Neuronal stem cell (in vitro differentiated cells): ENCODE results near the gene SLC26A8.
"Not testable (repeated sequence)": the region's sequence is repeated elsewhere in the genome, so short reads cannot be mapped to it uniquely, and the experiment has no call there.

Experiments
- DNase-seq: peaks from one replicate; pipeline ENCODE4 v3.0.0-alpha.2; 2013; ENCODE audit warnings: low spot score
- H2AFZ ChIP-seq: one replicate; pipeline ENCODE4 v1.6.1; 2013; ENCODE audit warnings: mild to moderate bottlenecking, low read length, inconsistent platforms
- H2AK5ac ChIP-seq: 2 replicates; pipeline ENCODE4 v1.6.1; 2013; ENCODE audit warnings: low read depth, mild to moderate bottlenecking, inconsistent platforms, low read length, moderate library complexity, mixed read lengths
- H2BK120ac ChIP-seq: 2 replicates; pipeline ENCODE4 v1.6.1; 2013; ENCODE audit warnings: low read depth, mild to moderate bottlenecking, inconsistent platforms, low read length, moderate library complexity, mixed read lengths
- H2BK12ac ChIP-seq: one replicate; pipeline ENCODE4 v1.6.1; 2013; ENCODE audit warnings: low read length, inconsistent platforms
- H2BK15ac ChIP-seq: 2 replicates; pipeline ENCODE4 v1.6.1; 2013; ENCODE audit warnings: mild to moderate bottlenecking, low read length, inconsistent platforms, mixed read lengths
- H2BK5ac ChIP-seq: one replicate; pipeline ENCODE4 v1.6.1; 2013; ENCODE audit warnings: inconsistent platforms, mild to moderate bottlenecking, low read length, moderate library complexity
- H3K14ac ChIP-seq: one replicate; pipeline ENCODE4 v1.6.1; 2013; ENCODE audit warnings: low read length, inconsistent platforms
- H3K18ac ChIP-seq: 2 replicates; pipeline ENCODE4 v1.6.1; 2013; ENCODE audit warnings: low read length, inconsistent platforms
- H3K23ac ChIP-seq: 2 replicates; pipeline ENCODE4 v1.6.1; 2013; ENCODE audit warnings: low read depth, mild to moderate bottlenecking, mixed read lengths, low read length, inconsistent platforms; ENCODE audit not compliant: poor library complexity
- H3K27ac ChIP-seq: replicated peaks from 3 replicates; pipeline ENCODE4 v1.5.1; 2013; ENCODE audit warnings: low read length, inconsistent platforms
- H3K27me3 ChIP-seq, 3 experiments: 2 replicates each; pipeline ENCODE4 v1.6.1; 2013; ENCODE audit warnings: low read length in 3 of 3, mild to moderate bottlenecking in 2 of 3, inconsistent platforms in 1 of 3, low read depth in 1 of 3, mixed read lengths in 1 of 3, moderate library complexity in 1 of 3; ENCODE audit not compliant: control insufficient read depth in 3 of 3, insufficient read depth in 3 of 3
- H3K36me3 ChIP-seq, 2 donors: replicated peaks in 1 of 2; 2 replicates each; pipeline ENCODE4 v1.6.1; 2013; ENCODE audit warnings: low read length in 2 of 2; ENCODE audit not compliant: control insufficient read depth in 2 of 2, insufficient read depth in 2 of 2
- H3K4ac ChIP-seq: 2 replicates; pipeline ENCODE4 v1.6.1; 2013; ENCODE audit warnings: inconsistent platforms, mild to moderate bottlenecking, low read length, moderate library complexity
- H3K4me1 ChIP-seq, 2 donors: 1 replicate in 1 of 2; 2 replicates in 1 of 2; pipeline ENCODE4 v1.6.1; 2013; ENCODE audit warnings: low read length in 2 of 2, low read depth in 1 of 2; ENCODE audit not compliant: control insufficient read depth in 2 of 2, insufficient read depth in 1 of 2
- H3K4me2 ChIP-seq: one replicate; pipeline ENCODE4 v1.6.1; 2013; ENCODE audit warnings: mild to moderate bottlenecking, low read length, inconsistent platforms; ENCODE audit not compliant: insufficient read depth, poor library complexity, severe bottlenecking
- H3K4me3 ChIP-seq, 2 donors: 2 replicates each; pipeline ENCODE4 v1.5.1; 2013; ENCODE audit warnings: low read length in 2 of 2, mild to moderate bottlenecking in 2 of 2, inconsistent platforms in 1 of 2, moderate library complexity in 1 of 2
- H3K79me1 ChIP-seq: one replicate; pipeline ENCODE4 v1.6.1; 2013; ENCODE audit warnings: low read depth, mild to moderate bottlenecking, inconsistent platforms, low read length, moderate library complexity
- H3K9ac ChIP-seq: one replicate; pipeline ENCODE4 v1.6.1; 2013; ENCODE audit warnings: mild to moderate bottlenecking, low read depth, low read length, inconsistent platforms; ENCODE audit not compliant: poor library complexity
- H3K9me3 ChIP-seq, 2 donors: replicated peaks in 1 of 2; 2 replicates each; pipeline versions ENCODE3 to v1.6.1; 2013; ENCODE audit warnings: low read length in 2 of 2, mild to moderate bottlenecking in 2 of 2, inconsistent platforms in 1 of 2, low read depth in 1 of 2, mixed read lengths in 1 of 2, moderate library complexity in 1 of 2; ENCODE audit not compliant: control insufficient read depth in 2 of 2, insufficient read depth in 1 of 2
- H4K8ac ChIP-seq: one replicate; pipeline ENCODE4 v1.6.1; 2013; ENCODE audit warnings: low read depth, mild to moderate bottlenecking, inconsistent platforms, low read length, moderate library complexity
- H4K91ac ChIP-seq: one replicate; pipeline ENCODE4 v1.6.1; 2013; ENCODE audit warnings: low read length, low read depth, mild to moderate bottlenecking, inconsistent platforms; ENCODE audit not compliant: poor library complexity
- WGBS, 2 donors: extraction: QIAGEN DNeasy Blood & Tissue Kit; methylation state at CpG; one replicate each; pipeline ENCODE4 v1.1.7; 2013; ENCODE audit warnings: missing lambda C conversion rate in 2 of 2, mixed read lengths in 1 of 2; ENCODE audit not compliant: insufficient read length in 2 of 2, insufficient replicate concordance in 1 of 2; ENCODE audit errors: extremely low coverage in 2 of 2; 5-methylcytosine and 5-hydroxymethylcytosine counted together

SLC26A8 gene

DNA sequence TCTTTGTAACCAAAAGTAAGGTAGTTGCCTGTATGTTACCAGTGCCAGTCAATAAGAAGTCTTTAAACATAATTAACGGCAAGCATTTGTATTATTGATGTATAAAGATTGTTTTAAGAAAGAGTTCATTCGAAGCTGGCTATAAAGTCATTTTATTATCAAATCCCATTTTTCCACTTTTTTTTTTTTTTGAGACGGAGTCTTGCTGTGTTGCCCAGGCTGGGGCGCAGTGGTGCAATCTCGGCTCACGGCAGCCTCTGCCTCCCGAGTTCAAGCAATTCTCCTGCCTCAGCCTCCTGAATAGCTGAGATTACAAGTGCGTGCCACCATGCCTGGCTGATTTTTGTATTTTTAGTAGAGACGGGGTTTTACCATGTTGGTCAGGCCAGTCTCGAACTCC is 8.7 kb upstream of the SLC26A8 start:
- not testable (repeated sequence) for H3K9me3 ChIP-seq, H3K4me1 ChIP-seq, DNase-seq, H2BK120ac ChIP-seq, H3K4me2 ChIP-seq, H2BK15ac ChIP-seq, H3K36me3 ChIP-seq, H3K79me1 ChIP-seq, H3K27ac ChIP-seq, H2BK5ac ChIP-seq, H2AFZ ChIP-seq, H4K91ac ChIP-seq, H3K27me3 ChIP-seq, H3K4ac ChIP-seq, H3K14ac ChIP-seq, H2BK12ac ChIP-seq, H3K18ac ChIP-seq, H4K8ac ChIP-seq, H3K4me3 ChIP-seq, H2AK5ac ChIP-seq, H3K9ac ChIP-seq, H3K23ac ChIP-seq
- WGBS, 2 donors, result no CpG with 5 or more reads among the region's 10 CpGs

- Histone ChIP-seq H2BK12ac (no peak overlapping the region), H3K4ac (no peak overlapping the region)
These were observed 7.8 kb upstream of the SLC26A8 start for GRCh38 chr6:36032261-36032660.

DNA sequence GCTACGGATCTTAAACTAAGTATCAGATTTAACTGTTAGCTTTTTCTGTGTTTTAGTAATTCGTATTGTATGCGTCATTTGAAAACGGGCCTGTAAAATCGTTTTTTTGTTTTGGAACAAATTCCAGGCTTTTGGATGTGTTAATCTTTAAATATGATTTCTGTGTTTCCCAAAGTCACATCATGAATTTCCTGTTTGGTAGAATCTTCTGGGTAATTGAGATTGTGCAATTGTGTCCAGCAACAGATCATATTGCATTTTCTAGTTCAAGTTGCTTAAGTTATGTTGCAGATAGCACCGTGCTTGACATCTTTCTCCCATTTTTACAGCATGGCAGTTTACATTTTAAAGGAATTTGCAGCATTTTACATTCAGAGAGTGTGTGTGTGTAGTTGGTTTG is 5.0 kb upstream of the SLC26A8 start:
- Histone ChIP-seq H2AK5ac (no peak overlapping the region), H3K27me3 (no peaks in the 10 kb centered on the region), H3K36me3 (no peaks in the 10 kb centered on the region), H3K23ac (no peak overlapping the region), H2BK15ac (no peak overlapping the region), H2BK5ac (no peak overlapping the region), H4K91ac (no peak overlapping the region), H2AFZ (no peak overlapping the region), H4K8ac (no peak overlapping the region), H3K9me3 (no peaks in the 10 kb centered on the region), H3K9ac (no peak overlapping the region), H3K14ac (no peak overlapping the region), H2BK12ac (no peak overlapping the region), H3K4me2 (no peak overlapping the region), H3K4me1 (peaks cover 5% of the 10 kb centered on the region in 2 donors), H3K79me1 (peaks cover 6% of the 10 kb centered on the region), H3K18ac (no peak overlapping the region), H3K4me3 (peak overlapping the region in 1 of 2 donors; percentile 99), H2BK120ac (no peak overlapping the region), H3K27ac (no peak overlapping the region), H3K4ac (no peak overlapping the region)
- no CpG with 5 or more reads among the region's 6 CpGs for WGBS, 2 donors
- no peak for DNase-seq

More at GRCh38 chr6:36032261-36032660, 7.8 kb upstream of the SLC26A8 start:
- Histone ChIP-seq H4K91ac (no peak overlapping the region), H3K4me3 (no peak overlapping the region), H3K9ac (no peak overlapping the region), H3K36me3 (peaks cover 0 to 2% of the 10 kb centered on the region in 2 donors), H2AK5ac (no peak overlapping the region), H3K79me1 (peaks cover 6% of the 10 kb centered on the region), H3K9me3 (no peaks in the 10 kb centered on the region), H3K4me1 (peaks cover 0 to 5% of the 10 kb centered on the region in 2 donors), H4K8ac (no peak overlapping the region), H3K14ac (no peak overlapping the region), H3K23ac (no peak overlapping the region), H3K27ac (no peak overlapping the region), H2BK15ac (no peak overlapping the region), H2BK120ac (no peak overlapping the region), H3K4me2 (no peak overlapping the region), H3K18ac (no peak overlapping the region), H2BK5ac (no peak overlapping the region), H3K27me3 (no peaks in the 10 kb centered on the region), H2AFZ (no peak overlapping the region)
- no peak for DNase-seq
- WGBS, 2 donors, result no CpG with 5 or more reads among the region's 1 CpG

DNA sequence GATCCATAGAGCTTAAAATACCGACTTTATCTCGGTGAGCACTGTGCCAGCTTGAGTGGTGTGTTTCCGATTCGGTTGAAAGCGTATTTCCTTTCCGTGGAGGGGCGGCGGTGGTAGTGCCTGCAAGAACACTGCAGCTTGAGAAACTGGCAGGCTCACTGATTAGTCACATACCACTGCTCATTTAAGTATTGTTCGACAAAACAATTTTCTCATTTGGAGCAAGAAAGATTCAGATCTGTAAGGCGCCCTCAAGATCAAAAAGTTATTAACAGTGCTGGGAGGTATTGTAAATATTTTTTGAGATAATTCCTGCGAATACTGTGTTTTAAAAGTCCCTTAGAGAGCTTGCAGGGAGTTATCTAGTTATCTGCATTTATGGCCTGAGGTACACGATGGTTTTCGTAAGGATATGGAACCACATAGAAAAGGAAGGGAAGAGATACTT is 4.5 kb upstream of the SLC26A8 start:
- Histone ChIP-seq H3K4ac (no peak overlapping the region), H3K23ac (no peak overlapping the region), H3K14ac (no peak overlapping the region), H3K79me1 (peaks cover 6% of the 10 kb centered on the region), H3K27me3 (no peaks in the 10 kb centered on the region), H2AFZ (peak overlapping the region; percentile 95), H4K8ac (no peak overlapping the region), H4K91ac (no peak overlapping the region), H3K4me1 (peaks cover 9% of the 10 kb centered on the region in 2 donors), H3K36me3 (no peaks in the 10 kb centered on the region), H3K4me3 (peak overlapping the region; percentile 98 to 99), H3K27ac (no peak overlapping the region), H3K18ac (no peak overlapping the region), H2BK120ac (no peak overlapping the region), H2BK5ac (peak overlapping the region; percentile 85), H2BK12ac (no peak overlapping the region), H3K9me3 (no peaks in the 10 kb centered on the region), H3K9ac (peak overlapping the region; percentile 30), H2BK15ac (no peak overlapping the region), H2AK5ac (no peak overlapping the region), H3K4me2 (peak overlapping the region; percentile 59)
- DNase-seq, result peak; percentile 29
- WGBS, 2 donors, result no CpG with 5 or more reads among the region's 13 CpGs
